ENCODE measurements around the gene TMEM164.

The TMEM164 gene

DNA sequence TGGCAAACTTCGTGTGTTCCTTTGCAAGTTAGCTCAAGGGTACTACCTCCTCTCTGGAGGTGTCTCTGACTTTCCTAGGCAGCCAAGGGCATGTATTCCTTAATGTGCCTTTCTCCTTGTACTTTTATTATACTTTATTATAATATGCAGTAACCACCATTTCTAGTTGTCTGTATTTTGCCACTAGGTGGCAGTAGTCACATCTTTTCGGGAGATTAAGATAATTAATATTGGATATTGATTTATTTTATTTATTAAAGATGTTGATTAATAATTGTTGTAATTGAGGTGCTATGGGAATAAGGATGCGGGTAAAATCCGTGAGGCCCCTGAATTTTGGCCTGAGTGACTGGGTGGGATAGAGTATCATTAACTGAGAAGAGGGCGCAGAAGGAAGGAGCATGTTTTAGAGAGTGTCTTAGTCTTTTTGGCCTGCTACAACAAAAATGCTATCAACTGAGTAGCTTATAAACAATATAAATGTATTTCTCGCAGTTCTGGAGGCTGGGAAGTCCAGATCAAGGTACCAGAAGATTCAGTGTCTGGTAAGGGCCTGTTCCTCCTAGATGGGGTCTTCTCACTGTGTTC lies 153.3 kb downstream of the TMEM164 start:
- peaks cover 0 to 8% (median 4%) of the 10 kb centered on the region in 5 donors for H3K27me3 ChIP-seq (ENCODE audit: control insufficient read depth in 5 of 5, insufficient read depth in 4 of 5, low read length in 5 of 5)
- H3K9ac ChIP-seq (ENCODE audit: low read length in 5 of 5), result no peak overlapping the region
- H3K4me3 ChIP-seq (ENCODE audit: low read depth in 1 of 5, low read length in 5 of 5), result no peak overlapping the region
- H3K9me3 ChIP-seq (ENCODE audit: control insufficient read depth in 5 of 5, low read length in 5 of 5), result no peaks in the 10 kb centered on the region
- H3K4me1 ChIP-seq (ENCODE audit: control insufficient read depth in 5 of 5, insufficient read depth in 5 of 5, low read length in 5 of 5), result peaks cover 0 to 7% (median 4%) of the 10 kb centered on the region in 5 donors
- no peak overlapping the region for H3K27ac ChIP-seq (ENCODE audit: low read depth, low read length)
- H3K36me3 ChIP-seq (ENCODE audit: control insufficient read depth in 5 of 5, insufficient read depth in 5 of 5, low read length in 5 of 5), result peaks cover 0 to 4% (median 3%) of the 10 kb centered on the region in 5 donors

DNA sequence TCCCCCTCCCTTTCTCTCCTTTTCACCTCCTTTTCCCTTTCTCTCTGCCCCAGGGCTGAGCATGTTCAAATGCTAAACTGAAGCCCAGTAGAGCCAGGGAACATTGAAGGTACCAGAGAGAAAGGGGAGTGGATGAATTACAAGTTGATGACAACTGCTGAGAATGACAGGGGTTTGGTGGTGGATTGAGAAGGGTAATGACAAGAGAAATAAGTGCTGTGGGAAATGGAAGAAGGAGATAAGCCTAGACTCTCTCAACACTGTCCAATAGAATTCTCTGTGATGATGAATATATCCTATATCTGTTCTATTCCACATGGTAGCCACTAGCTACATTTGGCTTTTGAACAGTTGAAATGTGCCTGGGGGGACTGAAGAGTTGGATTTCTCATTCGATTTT lies 154.5 kb downstream of the TMEM164 start:
- peaks cover 0 to 4% (median 3%) of the 10 kb centered on the region in 5 donors for H3K36me3 ChIP-seq (ENCODE audit: control insufficient read depth in 5 of 5, insufficient read depth in 5 of 5, low read length in 5 of 5)
- no peak overlapping the region for H3K9ac ChIP-seq (ENCODE audit: low read length in 5 of 5)
- peaks cover 0 to 7% (median 4%) of the 10 kb centered on the region in 5 donors for H3K4me1 ChIP-seq (ENCODE audit: control insufficient read depth in 5 of 5, insufficient read depth in 5 of 5, low read length in 5 of 5)
- H3K27ac ChIP-seq (ENCODE audit: low read depth, low read length), result no peak overlapping the region
- no peak overlapping the region for H3K4me3 ChIP-seq (ENCODE audit: low read depth in 1 of 5, low read length in 5 of 5)
- no peaks in the 10 kb centered on the region for H3K9me3 ChIP-seq (ENCODE audit: control insufficient read depth in 5 of 5, low read length in 5 of 5)
- peaks cover 0 to 8% (median 6%) of the 10 kb centered on the region in 5 donors for H3K27me3 ChIP-seq (ENCODE audit: control insufficient read depth in 5 of 5, insufficient read depth in 4 of 5, low read length in 5 of 5)

DNA sequence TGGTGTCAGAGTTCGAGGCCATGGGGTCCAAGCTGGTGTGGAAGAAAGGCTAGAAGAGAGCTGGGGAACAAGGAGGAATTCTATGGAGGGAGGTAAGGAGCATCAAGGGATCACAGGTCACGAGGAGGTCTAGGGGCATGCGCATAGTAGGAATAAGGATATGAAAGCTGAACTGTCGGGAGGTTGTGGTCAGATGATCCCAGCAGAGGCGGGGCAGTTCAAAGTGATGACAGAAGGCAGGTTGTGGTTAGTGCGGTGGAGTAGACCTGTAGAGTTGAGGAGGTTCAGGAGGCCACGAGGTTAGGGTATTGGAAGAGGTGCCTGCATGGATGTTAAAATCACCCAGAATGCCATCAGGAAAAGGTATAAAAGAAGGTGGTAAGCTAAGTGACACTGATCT lies 156.3 kb downstream of the TMEM164 start:
- H3K4me3 ChIP-seq (ENCODE audit: low read depth in 1 of 5, low read length in 5 of 5), result no peak overlapping the region
- no peaks in the 10 kb centered on the region for H3K9me3 ChIP-seq (ENCODE audit: control insufficient read depth in 5 of 5, low read length in 5 of 5)
- H3K36me3 ChIP-seq (ENCODE audit: control insufficient read depth in 5 of 5, insufficient read depth in 5 of 5, low read length in 5 of 5), result peaks cover 0 to 4% (median 0%) of the 10 kb centered on the region in 5 donors
- H3K9ac ChIP-seq (ENCODE audit: low read length in 5 of 5), result no peak overlapping the region
- peaks cover 0 to 7% (median 4%) of the 10 kb centered on the region in 5 donors for H3K4me1 ChIP-seq (ENCODE audit: control insufficient read depth in 5 of 5, insufficient read depth in 5 of 5, low read length in 5 of 5)
- peak overlapping the region; percentile 10 for H3K27ac ChIP-seq (ENCODE audit: low read depth, low read length)
- peaks cover 0 to 8% (median 6%) of the 10 kb centered on the region in 5 donors for H3K27me3 ChIP-seq (ENCODE audit: control insufficient read depth in 5 of 5, insufficient read depth in 4 of 5, low read length in 5 of 5)

DNA sequence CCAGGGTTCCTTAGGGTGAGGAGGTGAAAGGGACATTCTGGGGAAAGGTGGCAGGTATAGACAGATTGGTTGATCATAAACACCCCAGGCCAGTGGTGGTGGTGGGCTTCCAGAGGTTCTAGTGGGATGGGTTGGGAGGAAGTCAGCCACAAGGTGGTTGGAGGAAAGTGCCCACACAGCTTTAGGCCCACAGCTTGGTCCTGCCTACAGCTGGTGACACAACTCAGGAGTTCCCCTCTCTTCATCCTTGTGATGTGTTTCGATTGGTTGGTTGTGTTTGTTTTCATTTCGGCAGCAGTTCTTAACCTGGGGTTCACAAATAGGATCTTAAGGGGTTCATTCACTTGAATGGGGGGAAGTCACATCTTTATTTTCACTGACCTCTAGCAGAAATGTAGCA lies 157.0 kb downstream of the TMEM164 start:
- peaks cover 0 to 8% (median 4%) of the 10 kb centered on the region in 5 donors for H3K27me3 ChIP-seq (ENCODE audit: control insufficient read depth in 5 of 5, insufficient read depth in 4 of 5, low read length in 5 of 5)
- H3K36me3 ChIP-seq (ENCODE audit: control insufficient read depth in 5 of 5, insufficient read depth in 5 of 5, low read length in 5 of 5), result peaks cover 0 to 3% (median 0%) of the 10 kb centered on the region in 5 donors
- no peak overlapping the region for H3K4me3 ChIP-seq (ENCODE audit: low read depth in 1 of 5, low read length in 5 of 5)
- no peak overlapping the region for H3K9ac ChIP-seq (ENCODE audit: low read length in 5 of 5)
- H3K27ac ChIP-seq (ENCODE audit: low read depth, low read length), result peak overlapping the region; percentile 10
- H3K4me1 ChIP-seq (ENCODE audit: control insufficient read depth in 5 of 5, insufficient read depth in 5 of 5, low read length in 5 of 5), result peaks cover 0 to 7% (median 4%) of the 10 kb centered on the region in 5 donors
- no peaks in the 10 kb centered on the region for H3K9me3 ChIP-seq (ENCODE audit: control insufficient read depth in 5 of 5, low read length in 5 of 5)

DNA sequence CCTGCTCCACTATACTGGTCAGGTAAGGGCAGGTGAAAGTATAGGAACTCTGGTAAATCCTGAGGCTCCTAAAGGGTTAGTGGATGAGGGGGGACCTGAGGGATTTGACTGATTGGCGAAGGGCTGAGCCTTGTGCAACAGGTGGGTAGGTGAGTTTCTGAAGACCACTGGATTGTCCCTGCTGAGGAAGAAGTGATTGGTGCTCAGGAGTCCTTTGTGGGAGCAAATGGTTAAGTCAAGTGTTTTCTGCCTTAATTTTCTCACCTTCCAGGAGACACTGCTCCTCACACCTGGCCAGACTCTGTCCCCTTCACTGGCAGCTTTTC lies 158.4 kb downstream of the TMEM164 start:
- H3K4me3 ChIP-seq (ENCODE audit: low read depth in 1 of 5, low read length in 5 of 5), result no peak overlapping the region
- H3K9me3 ChIP-seq (ENCODE audit: control insufficient read depth in 5 of 5, low read length in 5 of 5), result no peaks in the 10 kb centered on the region
- peak overlapping the region in 1 of 5 donors; percentile 29 for H3K9ac ChIP-seq (ENCODE audit: low read length in 5 of 5)
- peaks cover 0 to 7% (median 4%) of the 10 kb centered on the region in 5 donors for H3K4me1 ChIP-seq (ENCODE audit: control insufficient read depth in 5 of 5, insufficient read depth in 5 of 5, low read length in 5 of 5)
- H3K27me3 ChIP-seq (ENCODE audit: control insufficient read depth in 5 of 5, insufficient read depth in 4 of 5, low read length in 5 of 5), result peaks cover 0 to 8% (median 4%) of the 10 kb centered on the region in 5 donors
- peak overlapping the region; percentile 40 for H3K27ac ChIP-seq (ENCODE audit: low read depth, low read length)
- H3K36me3 ChIP-seq (ENCODE audit: control insufficient read depth in 5 of 5, insufficient read depth in 5 of 5, low read length in 5 of 5), result peaks cover 0 to 3% (median 0%) of the 10 kb centered on the region in 5 donors

DNA sequence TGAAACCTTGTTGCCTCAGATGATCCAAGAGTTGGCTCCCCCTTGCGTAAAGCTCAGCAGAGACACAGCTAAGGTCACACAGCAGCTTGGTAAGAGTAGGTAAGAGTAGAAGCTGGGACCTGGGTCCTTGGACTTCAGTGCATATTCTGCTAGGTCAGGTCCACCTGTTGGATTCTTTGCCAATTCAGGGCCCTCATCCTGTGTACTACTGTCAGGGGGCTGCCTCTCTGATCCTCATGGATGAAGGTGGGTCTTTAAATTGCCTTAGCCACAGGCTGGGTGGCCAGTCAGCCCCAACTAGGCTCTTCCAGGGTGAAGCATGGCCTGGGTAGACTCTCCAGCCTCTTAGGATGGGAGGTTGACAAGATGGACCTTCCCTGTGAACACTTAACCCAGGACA lies 159.2 kb downstream of the TMEM164 start:
- peaks cover 0 to 7% (median 4%) of the 10 kb centered on the region in 5 donors for H3K4me1 ChIP-seq (ENCODE audit: control insufficient read depth in 5 of 5, insufficient read depth in 5 of 5, low read length in 5 of 5)
- no peaks in the 10 kb centered on the region for H3K9me3 ChIP-seq (ENCODE audit: control insufficient read depth in 5 of 5, low read length in 5 of 5)
- H3K4me3 ChIP-seq (ENCODE audit: low read depth in 1 of 5, low read length in 5 of 5), result no peak overlapping the region
- H3K27ac ChIP-seq (ENCODE audit: low read depth, low read length), result peak overlapping the region; percentile 7
- peaks cover 0 to 3% (median 0%) of the 10 kb centered on the region in 5 donors for H3K36me3 ChIP-seq (ENCODE audit: control insufficient read depth in 5 of 5, insufficient read depth in 5 of 5, low read length in 5 of 5)
- no peak overlapping the region for H3K9ac ChIP-seq (ENCODE audit: low read length in 5 of 5)
- peaks cover 0 to 7% (median 4%) of the 10 kb centered on the region in 5 donors for H3K27me3 ChIP-seq (ENCODE audit: control insufficient read depth in 5 of 5, insufficient read depth in 4 of 5, low read length in 5 of 5)

DNA sequence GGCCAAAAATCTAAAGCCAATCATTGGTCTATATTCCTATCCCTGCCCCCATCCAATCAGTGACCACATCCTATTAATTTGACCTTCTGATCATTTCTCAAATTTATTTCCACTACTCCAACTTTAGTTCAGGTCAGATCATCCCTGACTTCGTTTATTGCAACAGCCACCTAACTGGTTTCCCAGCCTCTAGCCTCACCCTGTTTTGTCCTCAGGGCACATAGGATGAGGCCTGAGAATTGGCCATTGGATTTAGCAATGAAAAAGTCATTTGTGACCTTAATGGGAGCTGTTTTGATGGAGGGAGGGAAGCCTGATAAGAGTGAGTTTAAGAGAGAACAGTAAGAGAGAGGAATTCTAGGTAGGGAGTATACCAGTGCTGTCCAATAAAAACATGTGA lies 160.0 kb downstream of the TMEM164 start:
- no peaks in the 10 kb centered on the region for H3K9me3 ChIP-seq (ENCODE audit: control insufficient read depth in 5 of 5, low read length in 5 of 5)
- H3K9ac ChIP-seq (ENCODE audit: low read length in 5 of 5), result no peak overlapping the region
- no peak overlapping the region for H3K4me3 ChIP-seq (ENCODE audit: low read depth in 1 of 5, low read length in 5 of 5)
- H3K27me3 ChIP-seq (ENCODE audit: control insufficient read depth in 5 of 5, insufficient read depth in 4 of 5, low read length in 5 of 5), result peaks cover 0 to 6% (median 4%) of the 10 kb centered on the region in 5 donors
- peaks cover 0 to 7% (median 4%) of the 10 kb centered on the region in 5 donors for H3K4me1 ChIP-seq (ENCODE audit: control insufficient read depth in 5 of 5, insufficient read depth in 5 of 5, low read length in 5 of 5)
- H3K36me3 ChIP-seq (ENCODE audit: control insufficient read depth in 5 of 5, insufficient read depth in 5 of 5, low read length in 5 of 5), result no peaks in the 10 kb centered on the region
- no peak overlapping the region for H3K27ac ChIP-seq (ENCODE audit: low read depth, low read length)

DNA sequence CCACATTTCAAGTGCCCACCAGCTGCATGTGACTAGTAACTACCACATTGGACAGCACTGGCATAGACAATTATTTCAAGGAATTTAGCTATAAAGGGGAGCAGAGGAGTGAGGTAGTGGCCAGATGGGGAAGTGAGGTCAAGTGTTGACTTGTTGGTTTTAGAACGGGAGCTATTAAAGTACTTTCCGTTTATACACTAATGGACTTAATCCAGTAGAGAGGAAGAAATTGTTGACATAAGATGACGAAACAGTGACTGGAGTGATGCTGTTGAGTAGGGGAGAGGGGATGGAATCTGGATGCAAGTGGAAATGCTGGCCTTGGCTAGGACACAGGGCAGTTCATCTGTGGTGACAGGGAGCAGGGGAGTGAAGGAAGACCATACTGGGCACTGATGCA lies 160.6 kb downstream of the TMEM164 start:
- Histone ChIP-seq H3K4me3 (ENCODE audit: low read depth in 1 of 5, low read length in 5 of 5) (no peak overlapping the region), H3K9ac (ENCODE audit: low read length in 5 of 5) (no peak overlapping the region), H3K36me3 (ENCODE audit: control insufficient read depth in 5 of 5, insufficient read depth in 5 of 5, low read length in 5 of 5) (peaks cover 0 to 3% (median 0%) of the 10 kb centered on the region in 5 donors), H3K27ac (ENCODE audit: low read depth, low read length) (no peak overlapping the region), H3K9me3 (ENCODE audit: control insufficient read depth in 5 of 5, low read length in 5 of 5) (no peaks in the 10 kb centered on the region), H3K27me3 (ENCODE audit: control insufficient read depth in 5 of 5, insufficient read depth in 4 of 5, low read length in 5 of 5) (peaks cover 0 to 6% (median 4%) of the 10 kb centered on the region in 5 donors), H3K4me1 (ENCODE audit: control insufficient read depth in 5 of 5, insufficient read depth in 5 of 5, low read length in 5 of 5) (peaks cover 0 to 7% (median 4%) of the 10 kb centered on the region in 5 donors)

DNA sequence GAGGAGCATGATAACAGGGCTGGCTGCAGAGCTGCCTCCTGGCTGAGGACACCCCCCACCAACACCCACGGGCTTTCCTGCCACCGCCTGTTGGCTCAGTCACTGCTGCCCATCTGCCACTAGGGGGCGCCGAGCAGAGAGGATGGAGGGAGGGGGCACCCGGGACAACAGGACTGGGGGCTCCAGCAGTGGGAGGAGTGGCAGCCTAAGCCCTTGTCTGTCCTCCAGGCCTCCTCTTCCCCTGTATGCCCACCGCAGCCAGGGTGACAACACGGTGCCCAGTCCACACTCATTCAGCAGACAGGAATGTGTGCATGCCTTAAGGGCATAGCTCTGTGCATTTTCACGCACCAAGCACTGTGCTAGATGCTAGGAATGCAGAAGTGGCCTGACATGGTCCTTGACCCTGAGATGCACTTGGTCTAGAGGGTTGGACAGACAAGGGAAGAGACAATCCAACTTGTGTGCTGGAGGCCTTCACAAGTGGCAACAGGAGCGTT lies 165.1 kb downstream of the TMEM164 start:
- Histone ChIP-seq H3K9ac (ENCODE audit: low read length in 5 of 5) (no peak overlapping the region), H3K36me3 (ENCODE audit: control insufficient read depth in 5 of 5, insufficient read depth in 5 of 5, low read length in 5 of 5) (peaks cover 0 to 6% (median 0%) of the 10 kb centered on the region in 5 donors), H3K4me1 (ENCODE audit: control insufficient read depth in 5 of 5, insufficient read depth in 5 of 5, low read length in 5 of 5) (peaks cover 0 to 10% (median 0%) of the 10 kb centered on the region in 5 donors), H3K4me3 (ENCODE audit: low read depth in 1 of 5, low read length in 5 of 5) (no peak overlapping the region), H3K9me3 (ENCODE audit: control insufficient read depth in 5 of 5, low read length in 5 of 5) (peaks cover 0 to 2% (median 0%) of the 10 kb centered on the region in 5 donors), H3K27me3 (ENCODE audit: control insufficient read depth in 5 of 5, insufficient read depth in 4 of 5, low read length in 5 of 5) (peaks cover 0 to 4% (median 0%) of the 10 kb centered on the region in 5 donors), H3K27ac (ENCODE audit: low read depth, low read length) (no peak overlapping the region)

DNA sequence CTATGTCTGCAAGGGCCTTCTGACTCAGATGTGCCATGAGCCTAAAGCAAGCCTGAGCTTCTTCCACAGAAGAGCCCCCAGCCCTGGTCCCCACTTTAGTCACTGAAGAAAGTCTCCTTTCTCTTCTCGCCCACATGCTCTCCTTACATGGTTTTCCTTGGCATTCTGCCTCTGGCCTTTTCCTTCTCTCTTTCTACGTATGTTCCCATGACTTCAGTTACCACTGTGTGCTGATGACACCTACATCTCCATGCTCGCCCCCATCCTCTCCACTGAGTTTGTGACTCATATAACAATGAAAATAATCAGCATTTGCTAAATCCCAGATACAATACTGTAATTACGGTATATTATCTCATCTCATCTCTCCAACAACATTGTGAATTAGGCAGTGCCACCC lies 165.7 kb downstream of the TMEM164 start:
- Histone ChIP-seq H3K4me3 (ENCODE audit: low read depth in 1 of 5, low read length in 5 of 5) (no peak overlapping the region), H3K27ac (ENCODE audit: low read depth, low read length) (no peak overlapping the region), H3K9ac (ENCODE audit: low read length in 5 of 5) (no peak overlapping the region), H3K9me3 (ENCODE audit: control insufficient read depth in 5 of 5, low read length in 5 of 5) (peaks cover 0 to 2% (median 0%) of the 10 kb centered on the region in 5 donors), H3K27me3 (ENCODE audit: control insufficient read depth in 5 of 5, insufficient read depth in 4 of 5, low read length in 5 of 5) (peaks cover 0 to 4% (median 0%) of the 10 kb centered on the region in 5 donors), H3K36me3 (ENCODE audit: control insufficient read depth in 5 of 5, insufficient read depth in 5 of 5, low read length in 5 of 5) (peaks cover 0 to 8% (median under 1%) of the 10 kb centered on the region in 5 donors), H3K4me1 (ENCODE audit: control insufficient read depth in 5 of 5, insufficient read depth in 5 of 5, low read length in 5 of 5) (peaks cover 0 to 10% (median 0%) of the 10 kb centered on the region in 5 donors)

Data from subcutaneous abdominal adipose tissue (tissue), 5 donors.